Neural progenitor cell (in vitro differentiated cells): ENCODE measurements around the gene GNB4. TPM values are rescaled to one million over a fixed set of nuclear protein-coding genes. Genes with fewer than 3 reads are reported as not detected.

Source experiments
- DNase-seq: peaks from one replicate; pipeline ENCODE4 v3.0.0-alpha.2; 2016; ENCODE audit warnings: low spot score
- H2AFZ ChIP-seq: fragments of 200-600 bp; sonication (generic); replicated peaks from 2 replicates; pipeline ENCODE4 v1.6.1; 2016; ENCODE audit warnings: antibody characterized with exemption
- H3F3A ChIP-seq: fragments of 200-600 bp; sonication (generic); 2 replicates; pipeline ENCODE4 v1.6.1; 2016; ENCODE audit warnings: antibody characterized with exemption, low read depth
- H3K27ac ChIP-seq: fragments of 200-600 bp; sonication (generic); 2 replicates; pipeline ENCODE4 v1.5.1; 2016; ENCODE audit warnings: mild to moderate bottlenecking
- H3K27me3 ChIP-seq: fragments of 200-600 bp; sonication (generic); 2 replicates; pipeline ENCODE4 v1.6.1; 2016; ENCODE audit warnings: mild to moderate bottlenecking, moderate library complexity
- H3K36me3 ChIP-seq: fragments of 200-600 bp; sonication (generic); 2 replicates; pipeline ENCODE4 v1.5.1; 2016
- H3K4me1 ChIP-seq: fragments of 200-600 bp; sonication (generic); 2 replicates; pipeline ENCODE4 v1.6.1; 2016; ENCODE audit warnings: mixed run types
- H3K4me2 ChIP-seq: fragments of 200-600 bp; sonication (generic); 2 replicates; pipeline ENCODE4 v1.6.1; 2016
- H3K4me3 ChIP-seq: fragments of 200-600 bp; sonication (generic); 2 replicates; pipeline ENCODE4 v1.5.1; 2016
- H3K79me2 ChIP-seq: fragments of 200-600 bp; sonication (generic); 2 replicates; pipeline ENCODE4 v1.6.1; 2016; ENCODE audit warnings: low read depth
- H3K9ac ChIP-seq: fragments of 200-600 bp; sonication (generic); 2 replicates; pipeline ENCODE4 v1.6.1; 2016
- H3K9me3 ChIP-seq: fragments of 200-600 bp; sonication (generic); 2 replicates; pipeline ENCODE4 v1.5.1; 2016; ENCODE audit warnings: low read depth
- H4K20me1 ChIP-seq: fragments of 200-600 bp; sonication (generic); 2 replicates; pipeline ENCODE4 v1.6.1; 2016; ENCODE audit warnings: low read depth
- H3K27ac Mint-ChIP-seq: 3 replicates; pipeline ENCODE4 v1.8.0; 2021; ENCODE audit warnings: mixed read lengths
- H3K27me3 Mint-ChIP-seq: 2 replicates; pipeline ENCODE4 v1.8.0; 2022; ENCODE audit warnings: low read depth, mild to moderate bottlenecking, inconsistent platforms, moderate library complexity, mixed read lengths; ENCODE audit not compliant: insufficient read depth
- H3K36me3 Mint-ChIP-seq: 3 replicates; pipeline ENCODE4 v1.8.0; 2021; ENCODE audit warnings: mixed read lengths
- H3K4me1 Mint-ChIP-seq: 3 replicates; pipeline ENCODE4 v1.8.0; 2021; ENCODE audit warnings: mixed read lengths
- H3K4me3 Mint-ChIP-seq: 3 replicates; pipeline ENCODE4 v1.8.0; 2021; ENCODE audit warnings: mild to moderate bottlenecking, moderate library complexity, mixed read lengths
- H3K9me3 Mint-ChIP-seq: 3 replicates; pipeline ENCODE4 v1.8.0; 2020; ENCODE audit warnings: mixed read lengths
- CTCF ChIP-seq: fragments of 200-600 bp; sonication (generic); IDR thresholded peaks from 2 replicates; pipeline ENCODE4 v1.5.1; 2017; ENCODE audit warnings: antibody characterized with exemption, mild to moderate bottlenecking
- EZH2 ChIP-seq: fragments of 200-600 bp; sonication (generic); IDR thresholded peaks from 2 replicates; pipeline ENCODE4 v1.6.1; 2017; ENCODE audit warnings: antibody characterized with exemption, mild to moderate bottlenecking, moderate library complexity
- EZH2phosphoT487 ChIP-seq: fragments of 200-600 bp; sonication (generic); IDR thresholded peaks from 2 replicates; pipeline ENCODE4 v1.6.1; 2017; ENCODE audit warnings: antibody characterized with exemption
- total RNA-seq: library from RNA; depleted of rRNA; stranded (reverse); fragments of >200 nt; gene quantifications from 2 replicates; pipeline ENCODE4 v1.2.3, GENCODE V29; 2015; ENCODE audit warnings: low replicate concordance

GNB4 gene
- total RNA-seq, 1 donor from 2014 or later, result 74.6 TPM

- Histone ChIP-seq H3F3A (no peaks in the 10 kb centered on the region), H4K20me1 (no peaks in the 10 kb centered on the region), H3K4me2 (no peak overlapping the region), H3K27ac (no peak overlapping the region), H3K4me1 (no peaks in the 10 kb centered on the region), H3K79me2 (no peaks in the 10 kb centered on the region), H2AFZ (peak overlapping the region; percentile 34), H3K36me3 (no peaks in the 10 kb centered on the region), H3K4me3 (no peak overlapping the region), H3K9ac (no peak overlapping the region), H3K27me3 (no peaks in the 10 kb centered on the region), H3K9me3 (peaks cover 4% of the 10 kb centered on the region)
- Mint-ChIP-seq H3K4me3 (no peak overlapping the region), H3K9me3 (peaks cover 17% of the 10 kb centered on the region), H3K27ac (no peak overlapping the region), H3K36me3 (no peaks in the 10 kb centered on the region), H3K27me3 (no peaks in the 10 kb centered on the region), H3K4me1 (no peaks in the 10 kb centered on the region)
- no peak for DNase-seq
- no peak for TF ChIP-seq CTCF
- no peak for TF ChIP-seq EZH2phosphoT487
- TF ChIP-seq EZH2, result no peak
Observed at GRCh38 chr3:179488213-179488612, 36.9 kb upstream of the GNB4 start.

- H2AFZ ChIP-seq, result peak overlapping the region; percentile 77
Observed at GRCh38 chr3:179486806-179487205, 35.5 kb upstream of the GNB4 start.

GRCh38 chr3:179482857-179483256 lies 31.6 kb upstream of the GNB4 start:
- Histone ChIP-seq H3F3A (no peaks in the 10 kb centered on the region), H3K36me3 (no peaks in the 10 kb centered on the region), H3K27ac (no peak overlapping the region), H2AFZ (no peak overlapping the region), H3K9ac (no peak overlapping the region), H3K4me2 (no peak overlapping the region), H3K79me2 (no peaks in the 10 kb centered on the region), H3K4me1 (no peaks in the 10 kb centered on the region), H3K27me3 (no peaks in the 10 kb centered on the region), H4K20me1 (no peaks in the 10 kb centered on the region), H3K4me3 (no peak overlapping the region), H3K9me3 (no peaks in the 10 kb centered on the region)
- TF ChIP-seq CTCF, result no peak
- H3K4me1 Mint-ChIP-seq, result no peaks in the 10 kb centered on the region
- H3K27ac Mint-ChIP-seq, result no peak overlapping the region
- no peaks in the 10 kb centered on the region for H3K27me3 Mint-ChIP-seq
- H3K4me3 Mint-ChIP-seq, result no peak overlapping the region
- no peak for DNase-seq
- H3K9me3 Mint-ChIP-seq, result no peaks in the 10 kb centered on the region
- no peaks in the 10 kb centered on the region for H3K36me3 Mint-ChIP-seq

More at GRCh38 chr3:179486806-179487205, 35.5 kb upstream of the GNB4 start:
- H3K27ac Mint-ChIP-seq, result no peak overlapping the region
- H3K27ac ChIP-seq, result no peak overlapping the region
- no peak overlapping the region for H3K9ac ChIP-seq
- no peaks in the 10 kb centered on the region for H3K27me3 ChIP-seq
- H3K9me3 Mint-ChIP-seq, result peaks cover 5% of the 10 kb centered on the region
- H3K9me3 ChIP-seq, result no peaks in the 10 kb centered on the region
- H3K4me1 ChIP-seq, result no peaks in the 10 kb centered on the region
- no peak for DNase-seq
- H3K27me3 Mint-ChIP-seq, result no peaks in the 10 kb centered on the region
- no peaks in the 10 kb centered on the region for H3K79me2 ChIP-seq
- H3K4me2 ChIP-seq, result no peak overlapping the region
- H4K20me1 ChIP-seq, result no peaks in the 10 kb centered on the region
- H3K4me3 ChIP-seq, result no peak overlapping the region
- H3K4me3 Mint-ChIP-seq, result no peak overlapping the region
- TF ChIP-seq EZH2, result no peak
- TF ChIP-seq CTCF, result no peak
- no peak for TF ChIP-seq EZH2phosphoT487
- no peaks in the 10 kb centered on the region for H3F3A ChIP-seq
- H3K36me3 ChIP-seq, result no peaks in the 10 kb centered on the region
- H3K36me3 Mint-ChIP-seq, result no peaks in the 10 kb centered on the region
- H3K4me1 Mint-ChIP-seq, result no peaks in the 10 kb centered on the region

GRCh38 chr3:179476215-179476614 lies 24.9 kb upstream of the GNB4 start:
- Histone ChIP-seq H3K36me3 (no peaks in the 10 kb centered on the region), H3K9ac (no peak overlapping the region), H2AFZ (no peak overlapping the region), H3K9me3 (no peaks in the 10 kb centered on the region), H3K4me1 (no peaks in the 10 kb centered on the region), H4K20me1 (no peaks in the 10 kb centered on the region), H3K4me3 (no peak overlapping the region), H3K27ac (no peak overlapping the region), H3K4me2 (no peak overlapping the region), H3K79me2 (no peaks in the 10 kb centered on the region), H3F3A (no peaks in the 10 kb centered on the region), H3K27me3 (no peaks in the 10 kb centered on the region)
- H3K9me3 Mint-ChIP-seq, result no peaks in the 10 kb centered on the region
- no peak for DNase-seq
- peaks cover 3% of the 10 kb centered on the region for H3K27me3 Mint-ChIP-seq
- H3K4me3 Mint-ChIP-seq, result no peak overlapping the region
- H3K36me3 Mint-ChIP-seq, result no peaks in the 10 kb centered on the region
- H3K4me1 Mint-ChIP-seq, result no peaks in the 10 kb centered on the region
- TF ChIP-seq EZH2phosphoT487, result no peak
- TF ChIP-seq EZH2, result no peak
- no peak for TF ChIP-seq CTCF
- H3K27ac Mint-ChIP-seq, result no peak overlapping the region
